Sigmoid colon (tissue), 7 donors: ENCODE results near the gene TEX36. TPM values are rescaled to one million over a fixed set of nuclear protein-coding genes. Genes with fewer than 3 reads are reported as not detected.

Source experiments
- DNase-seq: peaks from one replicate; pipeline ENCODE4 v3.0.0-alpha.2; 2019
- H3K27ac ChIP-seq, 4 donors: fragments of 200-600 bp; sonication (generic); one replicate each; pipeline ENCODE4 v1.5.1; 2016 to 2019; ENCODE audit warnings: mild to moderate bottlenecking in 1 of 4
- H3K27me3 ChIP-seq, 3 donors: fragments of 200-600 bp; sonication (generic); one replicate each; pipeline ENCODE4 v1.5.1; 2019; ENCODE audit warnings: mild to moderate bottlenecking in 1 of 3
- H3K36me3 ChIP-seq, 4 donors: fragments of 200-600 bp; sonication (generic); one replicate each; pipeline ENCODE4 v1.5.1; 2016 to 2019
- H3K4me1 ChIP-seq, 4 donors: fragments of 200-600 bp; sonication (generic); one replicate each; pipeline ENCODE4 v1.5.1; 2017 to 2019
- H3K4me3 ChIP-seq, 4 donors: fragments of 200-600 bp; sonication (generic); one replicate each; pipeline ENCODE4 v1.5.1; 2017 to 2019; ENCODE audit warnings: mild to moderate bottlenecking in 2 of 4, moderate library complexity in 1 of 4
- H3K9me3 ChIP-seq, 4 donors: fragments of 200-600 bp in 3 of 4; sonication (generic) in 3 of 4; one replicate each; pipeline versions ENCODE4 v1.5.1 to v1.6.1; 2013 to 2019
- EP300 ChIP-seq, 4 donors: sonication (generic); formaldehyde crosslinking; IDR thresholded peaks; one replicate each; pipeline ENCODE4 v1.6.1; 2017; ENCODE audit warnings: antibody characterized with exemption in 4 of 4
- POLR2A ChIP-seq, 2 donors: fragments of 450-650 bp; IDR thresholded peaks; one replicate each; pipeline ENCODE4 v1.6.1; 2016; ENCODE audit warnings: antibody characterized with exemption in 2 of 2, mild to moderate bottlenecking in 2 of 2, moderate library complexity in 2 of 2
- POLR2AphosphoS5 ChIP-seq, 4 donors: sonication (generic); formaldehyde crosslinking; IDR thresholded peaks; one replicate each; pipeline ENCODE4 v1.6.1; 2017; ENCODE audit warnings: antibody characterized with exemption in 4 of 4
- WGBS, 2 donors: extraction: QIAGEN DNeasy Blood & Tissue Kit; methylation state at CpG; one replicate each; pipeline ENCODE4 v1.1.7; 2013; 5-methylcytosine and 5-hydroxymethylcytosine counted together
- intact Hi-C: fragments of 100-400 bp; cut with DNase I; formaldehyde crosslinking; loops from one replicate; pipeline ENCODE4 v1.15.1; 2023
- polyA plus RNA-seq, 3 donors: library from polyadenylated mRNA; stranded (reverse); fragments of 200-250 nt; gene quantifications; one replicate each; pipeline ENCODE4 v1.2.3, GENCODE V29; 2013
- total RNA-seq, 4 donors: library from RNA; depleted of rRNA; stranded (reverse); fragments of >200 nt; gene quantifications; one replicate each; pipeline ENCODE4 v1.1.0, GENCODE V29; 2016
- TF ChIP-seq, protein P1 (sequence below), 4 experiments: fragments of 450-650 bp in 3 of 4; fragments of 200-600 bp in 1 of 4; IDR thresholded peaks; one replicate each; pipeline ENCODE4 v1.5.1; 2016 to 2019; ENCODE audit warnings: antibody characterized with exemption in 4 of 4, mild to moderate bottlenecking in 3 of 4, moderate library complexity in 2 of 4
- donor health status: healthy with polysubstance abuse.
- donor health status: Bipolar disorder and iron deficiency.
- donor health status: healthy.

TEX36 gene
- total and polyA plus RNA-seq, 7 donors: not detected

DNA sequence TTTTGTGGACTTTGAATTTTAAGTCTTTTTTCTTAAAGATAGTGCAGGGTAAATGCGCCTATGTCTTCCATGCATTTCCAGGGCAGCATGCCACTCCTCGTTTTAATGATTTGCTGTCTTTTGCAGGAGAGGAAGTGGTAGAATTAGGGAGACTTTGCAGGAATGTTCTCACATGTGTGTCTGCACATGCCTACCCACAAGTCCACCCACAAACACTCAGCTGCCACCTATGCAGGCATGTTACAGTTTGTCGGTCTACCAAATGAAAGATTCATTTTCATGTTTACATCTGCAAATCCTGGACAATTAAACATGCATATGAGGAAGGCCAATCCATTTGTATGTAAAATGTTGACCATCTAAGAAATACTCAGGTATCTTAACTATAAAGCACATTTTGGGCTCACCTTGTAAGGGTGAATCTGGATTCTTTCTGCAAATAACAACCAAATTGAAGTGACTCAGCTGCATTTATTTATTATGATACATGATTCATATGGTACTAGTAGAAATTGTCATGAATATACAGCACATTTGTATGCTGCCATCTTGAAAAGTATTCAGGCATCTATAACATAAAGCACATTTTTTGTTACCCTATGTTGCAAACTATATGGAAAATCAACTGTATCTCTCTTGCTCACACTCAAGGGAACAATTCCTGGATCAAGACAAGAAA lies 4.7 kb upstream of the TEX36 start:
- DNase-seq: no peak
- TF ChIP-seq, protein P1, sequence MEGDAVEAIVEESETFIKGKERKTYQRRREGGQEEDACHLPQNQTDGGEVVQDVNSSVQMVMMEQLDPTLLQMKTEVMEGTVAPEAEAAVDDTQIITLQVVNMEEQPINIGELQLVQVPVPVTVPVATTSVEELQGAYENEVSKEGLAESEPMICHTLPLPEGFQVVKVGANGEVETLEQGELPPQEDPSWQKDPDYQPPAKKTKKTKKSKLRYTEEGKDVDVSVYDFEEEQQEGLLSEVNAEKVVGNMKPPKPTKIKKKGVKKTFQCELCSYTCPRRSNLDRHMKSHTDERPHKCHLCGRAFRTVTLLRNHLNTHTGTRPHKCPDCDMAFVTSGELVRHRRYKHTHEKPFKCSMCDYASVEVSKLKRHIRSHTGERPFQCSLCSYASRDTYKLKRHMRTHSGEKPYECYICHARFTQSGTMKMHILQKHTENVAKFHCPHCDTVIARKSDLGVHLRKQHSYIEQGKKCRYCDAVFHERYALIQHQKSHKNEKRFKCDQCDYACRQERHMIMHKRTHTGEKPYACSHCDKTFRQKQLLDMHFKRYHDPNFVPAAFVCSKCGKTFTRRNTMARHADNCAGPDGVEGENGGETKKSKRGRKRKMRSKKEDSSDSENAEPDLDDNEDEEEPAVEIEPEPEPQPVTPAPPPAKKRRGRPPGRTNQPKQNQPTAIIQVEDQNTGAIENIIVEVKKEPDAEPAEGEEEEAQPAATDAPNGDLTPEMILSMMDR (IDR thresholded peaks at IDR 0.05): no peak
- TF ChIP-seq POLR2A (IDR thresholded peaks at IDR 0.05): no peak
- TF ChIP-seq EP300 (IDR thresholded peaks at IDR 0.05): no peak
- no peak for TF ChIP-seq POLR2AphosphoS5 (IDR thresholded peaks at IDR 0.05)
- H3K27me3 ChIP-seq: no peaks in the 10 kb centered on the region
- no peak overlapping the region for H3K4me3 ChIP-seq
- intact Hi-C loops: no loop called here
- peaks cover 0 to 7% (median 0%) of the 10 kb centered on the region in 4 donors for H3K4me1 ChIP-seq
- no peaks in the 10 kb centered on the region for H3K36me3 ChIP-seq
- 74 to 76% methylated on average over 3 of the region's 3 CpGs for WGBS, 2 donors
- no peaks in the 10 kb centered on the region for H3K9me3 ChIP-seq
- H3K27ac ChIP-seq: no peak overlapping the region

DNA sequence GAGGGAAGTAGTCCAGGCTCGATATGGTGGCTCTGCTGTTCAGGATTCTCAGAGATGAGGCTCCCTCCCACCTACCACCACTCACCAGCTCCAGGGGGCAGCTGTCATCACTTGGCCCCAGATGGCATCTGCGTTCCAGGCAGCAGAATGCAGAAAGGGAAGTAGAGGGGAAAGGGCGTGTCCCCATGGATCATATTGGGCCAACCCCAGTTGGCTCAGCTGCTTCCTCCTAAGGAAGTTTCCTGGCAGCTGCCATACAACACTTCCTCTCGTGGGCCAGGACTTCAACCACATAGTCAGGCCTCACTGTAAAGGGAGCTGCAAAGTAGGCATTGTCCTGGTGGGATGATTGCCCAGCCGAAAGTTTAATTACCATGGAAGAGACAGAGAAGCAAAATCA lies 1.6 kb upstream of the TEX36 start:
- Histone ChIP-seq H3K27ac (no peak overlapping the region), H3K4me1 (no peaks in the 10 kb centered on the region), H3K4me3 (no peak overlapping the region), H3K9me3 (no peaks in the 10 kb centered on the region), H3K27me3 (no peaks in the 10 kb centered on the region), H3K36me3 (no peaks in the 10 kb centered on the region)
- no peak for DNase-seq
- WGBS, 2 donors: 62 to 64% methylated on average over 5 of the region's 5 CpGs
- TF ChIP-seq, protein P1 (IDR thresholded peaks at IDR 0.05): no peak
- TF ChIP-seq POLR2AphosphoS5 (IDR thresholded peaks at IDR 0.05) (no peak), EP300 (IDR thresholded peaks at IDR 0.05) (no peak), POLR2A (IDR thresholded peaks at IDR 0.05) (no peak)
- intact Hi-C loops: no loop called here

DNA sequence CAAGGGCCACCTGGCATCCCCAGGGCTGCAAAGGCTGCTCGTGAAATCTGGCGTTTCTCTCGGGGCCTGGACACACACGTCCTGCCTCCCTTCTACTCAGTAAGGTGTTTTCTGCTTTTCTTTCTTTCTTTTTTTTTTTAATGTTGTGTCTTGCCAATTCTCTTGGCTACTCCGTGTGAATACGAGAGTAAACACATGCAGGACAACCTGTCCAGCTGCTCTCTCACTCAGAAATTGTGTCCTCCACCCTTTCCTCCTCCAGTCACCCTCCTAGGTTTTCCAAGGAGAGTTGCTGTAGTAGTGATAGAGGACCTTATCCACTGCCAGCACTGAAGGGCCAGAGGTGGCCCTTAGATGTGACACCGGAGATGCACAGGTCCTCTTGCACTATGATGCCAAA lies 858 bp upstream of the TEX36 start:
- Histone ChIP-seq H3K27ac (no peak overlapping the region), H3K9me3 (no peaks in the 10 kb centered on the region), H3K36me3 (no peaks in the 10 kb centered on the region), H3K27me3 (no peaks in the 10 kb centered on the region), H3K4me3 (no peak overlapping the region), H3K4me1 (no peaks in the 10 kb centered on the region)
- 69 to 78% methylated on average over 7 of the region's 7 CpGs for WGBS, 2 donors
- no peak for DNase-seq
- intact Hi-C loops: no loop called here
- no peak for TF ChIP-seq EP300 (IDR thresholded peaks at IDR 0.05)
- TF ChIP-seq, protein P1 (IDR thresholded peaks at IDR 0.05): no peak

DNA sequence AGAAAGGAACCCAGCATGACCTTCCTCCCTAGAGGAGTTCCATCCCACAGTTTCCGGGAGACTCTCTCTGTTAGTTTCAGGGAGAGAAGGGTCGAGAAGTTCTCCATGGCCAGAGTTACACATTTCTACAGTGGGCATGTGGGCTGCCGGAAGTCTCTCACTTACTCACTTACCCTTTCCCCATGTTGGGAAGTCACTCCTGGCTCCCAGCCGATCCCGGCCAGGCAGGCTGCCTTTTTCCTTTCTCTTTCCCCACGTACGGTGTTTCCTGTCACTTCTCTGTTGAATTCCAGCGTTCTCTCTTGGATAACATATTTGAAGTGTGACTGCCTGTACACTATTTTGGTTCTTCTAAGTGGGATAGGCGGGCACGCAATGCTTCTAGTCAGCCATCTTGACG lies 3.5 kb downstream of the TEX36 start:
- Histone ChIP-seq H3K36me3 (no peaks in the 10 kb centered on the region), H3K4me3 (no peak overlapping the region), H3K27ac (no peak overlapping the region), H3K27me3 (no peaks in the 10 kb centered on the region), H3K9me3 (peaks cover 0 to 10% (median 2%) of the 10 kb centered on the region in 4 donors), H3K4me1 (no peaks in the 10 kb centered on the region)
- 73 to 82% methylated on average over 11 of the region's 11 CpGs for WGBS, 2 donors
- intact Hi-C loops: no loop called here
- TF ChIP-seq, protein P1 (IDR thresholded peaks at IDR 0.05): no peak
- TF ChIP-seq EP300 (IDR thresholded peaks at IDR 0.05) (no peak), POLR2A (IDR thresholded peaks at IDR 0.05) (no peak), POLR2AphosphoS5 (IDR thresholded peaks at IDR 0.05) (no peak)
- no peak for DNase-seq

DNA sequence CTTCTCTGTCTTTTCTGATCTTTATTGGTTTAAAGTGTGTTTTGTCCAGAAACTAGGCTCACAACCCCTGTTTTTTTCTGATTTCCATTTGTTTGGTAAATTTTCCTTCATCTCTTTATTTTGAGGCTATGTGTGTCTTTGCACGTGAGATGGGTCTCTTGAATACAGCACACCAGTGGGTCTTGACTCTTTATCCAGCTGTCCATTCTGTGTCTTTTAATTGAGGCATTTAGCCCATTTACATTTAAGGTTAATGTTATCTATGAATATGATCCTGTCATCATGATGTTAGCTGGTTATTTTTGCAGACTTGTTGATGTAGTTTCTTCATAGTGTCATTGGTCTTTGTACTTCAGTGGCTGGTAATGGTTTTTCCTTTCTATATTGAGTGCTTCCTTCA lies 10.1 kb downstream of the TEX36 start:
- no peaks in the 10 kb centered on the region for H3K4me1 ChIP-seq
- no peak overlapping the region for H3K27ac ChIP-seq
- no peaks in the 10 kb centered on the region for H3K36me3 ChIP-seq
- 81 to 83% methylated on average over 1 of the region's 1 CpG for WGBS, 2 donors
- H3K4me3 ChIP-seq: no peak overlapping the region
- TF ChIP-seq, protein P1 (IDR thresholded peaks at IDR 0.05): no peak
- no peak for TF ChIP-seq EP300 (IDR thresholded peaks at IDR 0.05)
- TF ChIP-seq POLR2AphosphoS5 (IDR thresholded peaks at IDR 0.05): no peak
- no peak for TF ChIP-seq POLR2A (IDR thresholded peaks at IDR 0.05)
- intact Hi-C loops: no loop called here
- H3K9me3 ChIP-seq: peaks cover 0 to 10% (median 2%) of the 10 kb centered on the region in 4 donors
- H3K27me3 ChIP-seq: no peaks in the 10 kb centered on the region
- DNase-seq: no peak
